ENCODE data around the gene C10orf71. TPM values are rescaled to one million over a fixed set of nuclear protein-coding genes. Genes with fewer than 3 reads are reported as not detected.

C10orf71 gene
- polyA plus RNA-seq, 3 donors = under 0.01 to 0.05 (median 0.01) TPM

GRCh38 chr10:49361735-49362568 lies 63.0 kb downstream of the C10orf71 start:
- WGBS, 3 donors = 75 to 78% (median 76%) methylated on average over 11 of the region's 11 CpGs
- H3K27ac ChIP-seq (ENCODE audit: low read depth, low read length) = no peak overlapping the region

GRCh38 chr10:49362596-49363260 lies 63.8 kb downstream of the C10orf71 start:
- no peak overlapping the region for H3K27ac ChIP-seq (ENCODE audit: low read depth, low read length)

GRCh38 chr10:49363309-49364031 lies 64.5 kb downstream of the C10orf71 start:
- no peak overlapping the region for H3K27ac ChIP-seq (ENCODE audit: low read depth, low read length)
- WGBS, 3 donors = 81 to 92% (median 89%) methylated on average over 8 of the region's 8 CpGs

More at GRCh38 chr10:49362596-49363260, 63.8 kb downstream of the C10orf71 start:
- 73 to 87% (median 85%) methylated on average over 10 of the region's 10 CpGs for WGBS, 3 donors

GRCh38 chr10:49364051-49364450 lies 65.1 kb downstream of the C10orf71 start:
- no peak overlapping the region for H3K27ac ChIP-seq (ENCODE audit: low read depth, low read length)
- WGBS, 3 donors = 71 to 86% (median 86%) methylated on average over 5 of the region's 5 CpGs

- H3K27ac ChIP-seq (ENCODE audit: low read depth, low read length) = no peak overlapping the region
- 89 to 92% (median 90%) methylated on average over 8 of the region's 8 CpGs for WGBS, 3 donors
Observed at GRCh38 chr10:49364747-49365146, 65.8 kb downstream of the C10orf71 start.

- H3K27ac ChIP-seq (ENCODE audit: low read depth, low read length) = no peak overlapping the region
- WGBS, 3 donors = 82 to 89% (median 84%) methylated on average over 3 of the region's 3 CpGs
Observed at GRCh38 chr10:49365275-49365674, 66.3 kb downstream of the C10orf71 start.

- H3K27ac ChIP-seq (ENCODE audit: low read depth, low read length) = no peak overlapping the region
- WGBS, 3 donors = 76 to 79% (median 77%) methylated on average over 23 of the region's 23 CpGs
Observed at GRCh38 chr10:49365675-49366415, 66.9 kb downstream of the C10orf71 start.

- 78 to 87% (median 83%) methylated on average over 4 of the region's 4 CpGs for WGBS, 3 donors
- no peak overlapping the region for H3K27ac ChIP-seq (ENCODE audit: low read depth, low read length)
Observed at GRCh38 chr10:49366460-49366859, 67.5 kb downstream of the C10orf71 start.

GRCh38 chr10:49367600-49367999 lies 68.6 kb downstream of the C10orf71 start:
- 23 to 55% (median 50%) methylated on average over 5 of the region's 5 CpGs for WGBS, 3 donors
- H3K27ac ChIP-seq (ENCODE audit: low read depth, low read length) = no peak overlapping the region

- WGBS, 3 donors = 68 to 85% (median 82%) methylated on average over 4 of the region's 4 CpGs
Observed at GRCh38 chr10:49368256-49368655, 69.3 kb downstream of the C10orf71 start.

GRCh38 chr10:49369216-49370162 lies 70.5 kb downstream of the C10orf71 start:
- H3K27ac ChIP-seq (ENCODE audit: low read depth, low read length) = no peak overlapping the region
- WGBS, 3 donors = 58 to 69% (median 61%) methylated on average over 14 of the region's 14 CpGs

More at GRCh38 chr10:49368256-49368655, 69.3 kb downstream of the C10orf71 start:
- H3K27ac ChIP-seq (ENCODE audit: low read depth, low read length) = no peak overlapping the region

GRCh38 chr10:49370326-49371100 lies 71.5 kb downstream of the C10orf71 start:
- no peak overlapping the region for H3K27ac ChIP-seq (ENCODE audit: low read depth, low read length)
- 71 to 85% (median 84%) methylated on average over 8 of the region's 8 CpGs for WGBS, 3 donors

GRCh38 chr10:49371967-49372366 lies 73.0 kb downstream of the C10orf71 start:
- 65 to 84% (median 83%) methylated on average over 3 of the region's 3 CpGs for WGBS, 3 donors
- H3K27ac ChIP-seq (ENCODE audit: low read depth, low read length) = no peak overlapping the region

- no peak overlapping the region for H3K27ac ChIP-seq (ENCODE audit: low read depth, low read length)
- 83 to 91% (median 86%) methylated on average over 5 of the region's 5 CpGs for WGBS, 3 donors
Observed at GRCh38 chr10:49373361-49373760, 74.4 kb downstream of the C10orf71 start.

- 70 to 81% (median 76%) methylated on average over 5 of the region's 5 CpGs for WGBS, 3 donors
- H3K27ac ChIP-seq (ENCODE audit: low read depth, low read length) = no peak overlapping the region
Observed at GRCh38 chr10:49374740-49375139, 75.8 kb downstream of the C10orf71 start.

- H3K27ac ChIP-seq (ENCODE audit: low read depth, low read length) = no peak overlapping the region
- WGBS, 3 donors = 65 to 87% (median 80%) methylated on average over 3 of the region's 3 CpGs
Observed at GRCh38 chr10:49375611-49376010, 76.6 kb downstream of the C10orf71 start.
